Measurements from ENCODE around the gene MID1. TPM values are rescaled to one million over a fixed set of nuclear protein-coding genes. Genes with fewer than 3 reads are reported as not detected.
A peak's percentile ranks its signal among the peaks of the same experiment; 100 is the strongest.

Gene MID1
- total RNA-seq, 1 donor from 2014 or later = 31.2 TPM

DNA sequence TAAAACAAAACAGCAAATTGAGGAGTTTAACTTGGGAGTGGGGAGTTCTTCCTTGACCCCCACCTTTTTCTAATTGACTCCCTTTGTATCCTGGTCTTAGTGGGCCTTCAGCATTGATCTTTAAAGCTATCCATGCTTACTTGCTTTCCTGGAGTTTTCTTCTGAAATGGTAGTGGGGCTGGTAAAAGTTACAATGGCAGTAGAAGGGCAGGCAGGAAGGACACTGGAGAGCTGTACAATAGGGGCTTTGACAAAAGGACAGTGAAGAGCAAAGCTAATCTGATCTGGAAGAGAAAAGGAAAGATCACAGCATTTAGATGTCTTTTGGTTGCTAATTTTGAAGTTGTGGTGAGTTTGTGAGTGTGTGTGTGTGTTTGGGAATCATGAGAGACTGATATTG, 111.5 kb downstream of the MID1 start:
- DNase-seq (ENCODE audit: low read depth) = no peak
- TF ChIP-seq, protein P1, sequence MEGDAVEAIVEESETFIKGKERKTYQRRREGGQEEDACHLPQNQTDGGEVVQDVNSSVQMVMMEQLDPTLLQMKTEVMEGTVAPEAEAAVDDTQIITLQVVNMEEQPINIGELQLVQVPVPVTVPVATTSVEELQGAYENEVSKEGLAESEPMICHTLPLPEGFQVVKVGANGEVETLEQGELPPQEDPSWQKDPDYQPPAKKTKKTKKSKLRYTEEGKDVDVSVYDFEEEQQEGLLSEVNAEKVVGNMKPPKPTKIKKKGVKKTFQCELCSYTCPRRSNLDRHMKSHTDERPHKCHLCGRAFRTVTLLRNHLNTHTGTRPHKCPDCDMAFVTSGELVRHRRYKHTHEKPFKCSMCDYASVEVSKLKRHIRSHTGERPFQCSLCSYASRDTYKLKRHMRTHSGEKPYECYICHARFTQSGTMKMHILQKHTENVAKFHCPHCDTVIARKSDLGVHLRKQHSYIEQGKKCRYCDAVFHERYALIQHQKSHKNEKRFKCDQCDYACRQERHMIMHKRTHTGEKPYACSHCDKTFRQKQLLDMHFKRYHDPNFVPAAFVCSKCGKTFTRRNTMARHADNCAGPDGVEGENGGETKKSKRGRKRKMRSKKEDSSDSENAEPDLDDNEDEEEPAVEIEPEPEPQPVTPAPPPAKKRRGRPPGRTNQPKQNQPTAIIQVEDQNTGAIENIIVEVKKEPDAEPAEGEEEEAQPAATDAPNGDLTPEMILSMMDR (IDR thresholded peaks at IDR 0.05; ENCODE audit: insufficient read depth, low read depth, low read length) = no peak
- no peak for TF ChIP-seq EZH2 (IDR thresholded peaks at IDR 0.05; ENCODE audit: insufficient read depth, low read length)
- Histone ChIP-seq H3K4me2 (ENCODE audit: low read length) (no peak overlapping the region), H3K36me3 (ENCODE audit: insufficient read depth, low read length) (no peaks in the 10 kb centered on the region), H2AFZ (ENCODE audit: low read depth, low read length) (no peak overlapping the region), H3K4me1 (ENCODE audit: insufficient read depth, low read length) (peaks cover 16% of the 10 kb centered on the region), H4K20me1 (ENCODE audit: insufficient read depth, low read length) (no peaks in the 10 kb centered on the region), H3K27ac (ENCODE audit: low read depth, low read length) (no peak overlapping the region), H3K4me3 (ENCODE audit: insufficient read depth, low read depth, low read length) (no peak overlapping the region), H3K9ac (ENCODE audit: low read length) (no peak overlapping the region), H3K79me2 (ENCODE audit: insufficient read depth, low read length) (no peaks in the 10 kb centered on the region), H3K27me3 (ENCODE audit: insufficient read depth, low read length) (no peaks in the 10 kb centered on the region), H3K9me3 (ENCODE audit: insufficient read depth, low read depth, low read length) (no peaks in the 10 kb centered on the region)
- H3K9me3 Mint-ChIP-seq (ENCODE audit: unreplicated experiment) = no peaks in the 10 kb centered on the region
- no peaks in the 10 kb centered on the region for H3K27me3 Mint-ChIP-seq (ENCODE audit: low read depth, unreplicated experiment)
- FAIRE-seq = no peak
- H3K27ac Mint-ChIP-seq (ENCODE audit: unreplicated experiment) = peak overlapping the region; percentile 70
- H3K4me1 Mint-ChIP-seq (ENCODE audit: low read depth, unreplicated experiment) = peaks cover 27% of the 10 kb centered on the region
- H3K36me3 Mint-ChIP-seq (ENCODE audit: low read depth, unreplicated experiment) = peaks cover 3% of the 10 kb centered on the region
- H3K4me3 Mint-ChIP-seq (ENCODE audit: unreplicated experiment) = no peak overlapping the region

DNA sequence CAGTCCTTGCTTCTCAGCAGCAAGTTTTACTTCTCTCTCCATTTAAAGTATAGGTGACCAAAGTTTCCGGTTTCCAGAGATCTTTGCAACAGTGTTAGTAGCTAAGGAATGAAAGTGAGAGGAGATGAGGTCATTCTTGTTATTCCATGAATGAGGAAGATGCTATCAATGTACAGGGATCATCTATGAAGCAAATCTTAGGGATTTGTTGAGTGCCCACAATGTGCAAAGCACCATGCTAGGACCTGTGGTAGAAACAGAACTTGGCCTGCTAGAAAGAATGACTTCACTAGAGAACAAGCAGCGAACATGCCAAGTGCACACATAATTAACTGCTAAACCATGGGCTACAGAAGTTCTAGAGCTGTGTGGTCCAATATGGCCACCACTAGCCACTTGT, 112.5 kb downstream of the MID1 start:
- Histone ChIP-seq H3K9ac (ENCODE audit: low read length) (peak overlapping the region; percentile 31), H3K27me3 (ENCODE audit: insufficient read depth, low read length) (no peaks in the 10 kb centered on the region), H3K4me2 (ENCODE audit: low read length) (peak overlapping the region; percentile 55), H3K4me1 (ENCODE audit: insufficient read depth, low read length) (peaks cover 16% of the 10 kb centered on the region), H3K9me3 (ENCODE audit: insufficient read depth, low read depth, low read length) (no peaks in the 10 kb centered on the region), H4K20me1 (ENCODE audit: insufficient read depth, low read length) (no peaks in the 10 kb centered on the region), H3K27ac (ENCODE audit: low read depth, low read length) (peak overlapping the region; percentile 53), H3K79me2 (ENCODE audit: insufficient read depth, low read length) (no peaks in the 10 kb centered on the region), H3K4me3 (ENCODE audit: insufficient read depth, low read depth, low read length) (no peak overlapping the region), H2AFZ (ENCODE audit: low read depth, low read length) (no peak overlapping the region), H3K36me3 (ENCODE audit: insufficient read depth, low read length) (no peaks in the 10 kb centered on the region)
- Mint-ChIP-seq H3K4me1 (ENCODE audit: low read depth, unreplicated experiment) (peaks cover 27% of the 10 kb centered on the region), H3K27me3 (ENCODE audit: low read depth, unreplicated experiment) (no peaks in the 10 kb centered on the region), H3K9me3 (ENCODE audit: unreplicated experiment) (no peaks in the 10 kb centered on the region), H3K27ac (ENCODE audit: unreplicated experiment) (peak overlapping the region; percentile 71), H3K4me3 (ENCODE audit: unreplicated experiment) (no peak overlapping the region), H3K36me3 (ENCODE audit: low read depth, unreplicated experiment) (peaks cover 3% of the 10 kb centered on the region)
- peak; percentile 68 for DNase-seq (ENCODE audit: low read depth)
- no peak for TF ChIP-seq EZH2 (IDR thresholded peaks at IDR 0.05; ENCODE audit: insufficient read depth, low read length)
- TF ChIP-seq, protein P1 (IDR thresholded peaks at IDR 0.05; ENCODE audit: insufficient read depth, low read depth, low read length) = no peak
- FAIRE-seq = peak; percentile 100

DNA sequence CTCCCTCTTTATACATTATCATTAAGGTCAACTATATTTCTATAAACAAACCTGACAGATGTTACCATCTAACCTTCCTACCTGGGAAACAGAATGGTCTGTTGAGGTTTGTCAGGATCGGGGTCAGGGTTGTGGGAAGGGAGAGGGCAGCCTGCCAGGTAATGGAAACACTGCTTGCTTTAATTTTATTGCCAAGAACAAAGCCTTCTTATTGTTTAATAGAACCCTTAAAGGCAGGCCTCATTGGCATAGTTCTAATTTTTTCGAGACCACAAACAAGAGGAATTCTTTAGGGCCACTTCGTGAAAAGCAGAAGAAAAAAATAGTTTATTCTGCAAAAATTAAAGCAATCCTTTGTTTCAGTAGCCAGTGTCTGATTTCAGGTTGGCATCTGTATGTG, 113.2 kb downstream of the MID1 start:
- Histone ChIP-seq H3K27me3 (ENCODE audit: insufficient read depth, low read length) (no peaks in the 10 kb centered on the region), H3K79me2 (ENCODE audit: insufficient read depth, low read length) (no peaks in the 10 kb centered on the region), H3K27ac (ENCODE audit: low read depth, low read length) (peak overlapping the region; percentile 53), H4K20me1 (ENCODE audit: insufficient read depth, low read length) (no peaks in the 10 kb centered on the region), H3K9me3 (ENCODE audit: insufficient read depth, low read depth, low read length) (no peaks in the 10 kb centered on the region), H3K4me1 (ENCODE audit: insufficient read depth, low read length) (peaks cover 13% of the 10 kb centered on the region), H3K4me2 (ENCODE audit: low read length) (peak overlapping the region; percentile 55), H3K36me3 (ENCODE audit: insufficient read depth, low read length) (no peaks in the 10 kb centered on the region), H2AFZ (ENCODE audit: low read depth, low read length) (no peak overlapping the region), H3K9ac (ENCODE audit: low read length) (peak overlapping the region; percentile 31), H3K4me3 (ENCODE audit: insufficient read depth, low read depth, low read length) (no peak overlapping the region)
- no peak for FAIRE-seq
- Mint-ChIP-seq H3K9me3 (ENCODE audit: unreplicated experiment) (no peaks in the 10 kb centered on the region), H3K27me3 (ENCODE audit: low read depth, unreplicated experiment) (no peaks in the 10 kb centered on the region), H3K4me1 (ENCODE audit: low read depth, unreplicated experiment) (peaks cover 23% of the 10 kb centered on the region), H3K36me3 (ENCODE audit: low read depth, unreplicated experiment) (peaks cover 3% of the 10 kb centered on the region), H3K27ac (ENCODE audit: unreplicated experiment) (peak overlapping the region; percentile 71), H3K4me3 (ENCODE audit: unreplicated experiment) (no peak overlapping the region)
- TF ChIP-seq, protein P1 (IDR thresholded peaks at IDR 0.05; ENCODE audit: insufficient read depth, low read depth, low read length) = no peak
- no peak for TF ChIP-seq EZH2 (IDR thresholded peaks at IDR 0.05; ENCODE audit: insufficient read depth, low read length)
- DNase-seq (ENCODE audit: low read depth) = peak; percentile 73

All from astrocyte (in vitro differentiated cells and primary cell).